ENCODE data around the gene TPRG1.

GRCh38 chr3:189262746-189263145 is 91.0 kb downstream of the TPRG1 start:
- TF ChIP-seq, protein P1, sequence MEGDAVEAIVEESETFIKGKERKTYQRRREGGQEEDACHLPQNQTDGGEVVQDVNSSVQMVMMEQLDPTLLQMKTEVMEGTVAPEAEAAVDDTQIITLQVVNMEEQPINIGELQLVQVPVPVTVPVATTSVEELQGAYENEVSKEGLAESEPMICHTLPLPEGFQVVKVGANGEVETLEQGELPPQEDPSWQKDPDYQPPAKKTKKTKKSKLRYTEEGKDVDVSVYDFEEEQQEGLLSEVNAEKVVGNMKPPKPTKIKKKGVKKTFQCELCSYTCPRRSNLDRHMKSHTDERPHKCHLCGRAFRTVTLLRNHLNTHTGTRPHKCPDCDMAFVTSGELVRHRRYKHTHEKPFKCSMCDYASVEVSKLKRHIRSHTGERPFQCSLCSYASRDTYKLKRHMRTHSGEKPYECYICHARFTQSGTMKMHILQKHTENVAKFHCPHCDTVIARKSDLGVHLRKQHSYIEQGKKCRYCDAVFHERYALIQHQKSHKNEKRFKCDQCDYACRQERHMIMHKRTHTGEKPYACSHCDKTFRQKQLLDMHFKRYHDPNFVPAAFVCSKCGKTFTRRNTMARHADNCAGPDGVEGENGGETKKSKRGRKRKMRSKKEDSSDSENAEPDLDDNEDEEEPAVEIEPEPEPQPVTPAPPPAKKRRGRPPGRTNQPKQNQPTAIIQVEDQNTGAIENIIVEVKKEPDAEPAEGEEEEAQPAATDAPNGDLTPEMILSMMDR (conservative IDR thresholded peaks at IDR 0.05) = no peak
- no peak for TF ChIP-seq ZFX (IDR thresholded peaks at IDR 0.05)
